Neuronal stem cell (in vitro differentiated cells): ENCODE data around the gene SORBS2.

Source experiments
- DNase-seq: peaks from one replicate; pipeline ENCODE4 v3.0.0-alpha.2; 2013; ENCODE audit warnings: low spot score
- H2AFZ ChIP-seq: one replicate; pipeline ENCODE4 v1.6.1; 2013; ENCODE audit warnings: mild to moderate bottlenecking, low read length, inconsistent platforms
- H2AK5ac ChIP-seq: 2 replicates; pipeline ENCODE4 v1.6.1; 2013; ENCODE audit warnings: low read depth, mild to moderate bottlenecking, inconsistent platforms, low read length, moderate library complexity, mixed read lengths
- H2BK120ac ChIP-seq: 2 replicates; pipeline ENCODE4 v1.6.1; 2013; ENCODE audit warnings: low read depth, mild to moderate bottlenecking, inconsistent platforms, low read length, moderate library complexity, mixed read lengths
- H2BK12ac ChIP-seq: one replicate; pipeline ENCODE4 v1.6.1; 2013; ENCODE audit warnings: low read length, inconsistent platforms
- H2BK15ac ChIP-seq: 2 replicates; pipeline ENCODE4 v1.6.1; 2013; ENCODE audit warnings: mild to moderate bottlenecking, low read length, inconsistent platforms, mixed read lengths
- H2BK5ac ChIP-seq: one replicate; pipeline ENCODE4 v1.6.1; 2013; ENCODE audit warnings: inconsistent platforms, mild to moderate bottlenecking, low read length, moderate library complexity
- H3K14ac ChIP-seq: one replicate; pipeline ENCODE4 v1.6.1; 2013; ENCODE audit warnings: low read length, inconsistent platforms
- H3K18ac ChIP-seq: 2 replicates; pipeline ENCODE4 v1.6.1; 2013; ENCODE audit warnings: low read length, inconsistent platforms
- H3K23ac ChIP-seq: 2 replicates; pipeline ENCODE4 v1.6.1; 2013; ENCODE audit warnings: low read depth, mild to moderate bottlenecking, mixed read lengths, low read length, inconsistent platforms; ENCODE audit not compliant: poor library complexity
- H3K27ac ChIP-seq: replicated peaks from 3 replicates; pipeline ENCODE4 v1.5.1; 2013; ENCODE audit warnings: low read length, inconsistent platforms
- H3K27me3 ChIP-seq, 3 experiments: 2 replicates each; pipeline ENCODE4 v1.6.1; 2013; ENCODE audit warnings: low read length in 3 of 3, mild to moderate bottlenecking in 2 of 3, inconsistent platforms in 1 of 3, low read depth in 1 of 3, mixed read lengths in 1 of 3, moderate library complexity in 1 of 3; ENCODE audit not compliant: control insufficient read depth in 3 of 3, insufficient read depth in 3 of 3
- H3K36me3 ChIP-seq, 2 donors: replicated peaks in 1 of 2; 2 replicates each; pipeline ENCODE4 v1.6.1; 2013; ENCODE audit warnings: low read length in 2 of 2; ENCODE audit not compliant: control insufficient read depth in 2 of 2, insufficient read depth in 2 of 2
- H3K4ac ChIP-seq: 2 replicates; pipeline ENCODE4 v1.6.1; 2013; ENCODE audit warnings: inconsistent platforms, mild to moderate bottlenecking, low read length, moderate library complexity
- H3K4me1 ChIP-seq, 2 donors: 1 replicate in 1 of 2; 2 replicates in 1 of 2; pipeline ENCODE4 v1.6.1; 2013; ENCODE audit warnings: low read length in 2 of 2, low read depth in 1 of 2; ENCODE audit not compliant: control insufficient read depth in 2 of 2, insufficient read depth in 1 of 2
- H3K4me2 ChIP-seq: one replicate; pipeline ENCODE4 v1.6.1; 2013; ENCODE audit warnings: mild to moderate bottlenecking, low read length, inconsistent platforms; ENCODE audit not compliant: insufficient read depth, poor library complexity, severe bottlenecking
- H3K4me3 ChIP-seq, 2 donors: 2 replicates each; pipeline ENCODE4 v1.5.1; 2013; ENCODE audit warnings: low read length in 2 of 2, mild to moderate bottlenecking in 2 of 2, inconsistent platforms in 1 of 2, moderate library complexity in 1 of 2
- H3K79me1 ChIP-seq: one replicate; pipeline ENCODE4 v1.6.1; 2013; ENCODE audit warnings: low read depth, mild to moderate bottlenecking, inconsistent platforms, low read length, moderate library complexity
- H3K9ac ChIP-seq: one replicate; pipeline ENCODE4 v1.6.1; 2013; ENCODE audit warnings: mild to moderate bottlenecking, low read depth, low read length, inconsistent platforms; ENCODE audit not compliant: poor library complexity
- H3K9me3 ChIP-seq, 2 donors: replicated peaks in 1 of 2; 2 replicates each; pipeline versions ENCODE3 to v1.6.1; 2013; ENCODE audit warnings: low read length in 2 of 2, mild to moderate bottlenecking in 2 of 2, inconsistent platforms in 1 of 2, low read depth in 1 of 2, mixed read lengths in 1 of 2, moderate library complexity in 1 of 2; ENCODE audit not compliant: control insufficient read depth in 2 of 2, insufficient read depth in 1 of 2
- H4K8ac ChIP-seq: one replicate; pipeline ENCODE4 v1.6.1; 2013; ENCODE audit warnings: low read depth, mild to moderate bottlenecking, inconsistent platforms, low read length, moderate library complexity
- H4K91ac ChIP-seq: one replicate; pipeline ENCODE4 v1.6.1; 2013; ENCODE audit warnings: low read length, low read depth, mild to moderate bottlenecking, inconsistent platforms; ENCODE audit not compliant: poor library complexity
- whole genome bisulfite sequencing, 2 donors: extraction: QIAGEN DNeasy Blood & Tissue Kit; methylation state at CpG; one replicate each; pipeline ENCODE4 v1.1.7; 2013; ENCODE audit warnings: missing lambda C conversion rate in 2 of 2, mixed read lengths in 1 of 2; ENCODE audit not compliant: insufficient read length in 2 of 2, insufficient replicate concordance in 1 of 2; ENCODE audit errors: extremely low coverage in 2 of 2; 5-methylcytosine and 5-hydroxymethylcytosine counted together

The SORBS2 gene

GRCh38 chr4:185834778-185835177 lies 22.8 kb upstream of the SORBS2 start:
- Histone ChIP-seq H2BK5ac (no peak overlapping the region), H3K14ac (no peak overlapping the region), H2BK15ac (no peak overlapping the region), H3K4me1 (peaks cover 20 to 40% of the 10 kb centered on the region in 2 donors), H3K4me2 (no peak overlapping the region), H3K9me3 (no peaks in the 10 kb centered on the region), H2AK5ac (no peak overlapping the region), H3K18ac (no peak overlapping the region), H4K91ac (no peak overlapping the region), H3K27ac (no peak overlapping the region), H4K8ac (no peak overlapping the region), H3K23ac (no peak overlapping the region), H2BK12ac (no peak overlapping the region), H3K4me3 (no peak overlapping the region), H3K4ac (no peak overlapping the region), H2BK120ac (no peak overlapping the region), H3K36me3 (no peaks in the 10 kb centered on the region), H2AFZ (no peak overlapping the region), H3K27me3 (no peaks in the 10 kb centered on the region), H3K79me1 (no peaks in the 10 kb centered on the region), H3K9ac (no peak overlapping the region)
- no peak for DNase-seq
- WGBS, 2 donors = no CpG with 5 or more reads among the region's 6 CpGs

GRCh38 chr4:185834088-185834487 lies 22.1 kb upstream of the SORBS2 start:
- Histone ChIP-seq H3K79me1 (no peaks in the 10 kb centered on the region), H4K91ac (no peak overlapping the region), H4K8ac (no peak overlapping the region), H3K9me3 (no peaks in the 10 kb centered on the region), H2BK15ac (no peak overlapping the region), H2AFZ (no peak overlapping the region), H3K36me3 (no peaks in the 10 kb centered on the region), H3K18ac (no peak overlapping the region), H2AK5ac (no peak overlapping the region), H3K4ac (no peak overlapping the region), H3K14ac (no peak overlapping the region), H3K27me3 (no peaks in the 10 kb centered on the region), H2BK120ac (no peak overlapping the region), H2BK5ac (no peak overlapping the region), H3K4me2 (no peak overlapping the region), H3K4me1 (peaks cover 18 to 33% of the 10 kb centered on the region in 2 donors), H2BK12ac (no peak overlapping the region), H3K4me3 (no peak overlapping the region), H3K9ac (no peak overlapping the region), H3K27ac (no peak overlapping the region), H3K23ac (no peak overlapping the region)
- DNase-seq = no peak
- WGBS, 2 donors = no CpG with 5 or more reads among the region's 4 CpGs

- Histone ChIP-seq H3K4ac (no peak overlapping the region), H3K27me3 (no peaks in the 10 kb centered on the region), H4K8ac (no peak overlapping the region), H3K18ac (no peak overlapping the region), H3K27ac (no peak overlapping the region), H2BK120ac (no peak overlapping the region), H3K23ac (no peak overlapping the region), H2AK5ac (no peak overlapping the region), H2BK15ac (no peak overlapping the region), H3K9me3 (no peaks in the 10 kb centered on the region), H3K79me1 (no peaks in the 10 kb centered on the region), H2BK5ac (no peak overlapping the region), H4K91ac (no peak overlapping the region), H3K9ac (no peak overlapping the region), H3K36me3 (no peaks in the 10 kb centered on the region), H3K4me2 (no peak overlapping the region), H2AFZ (no peak overlapping the region), H2BK12ac (no peak overlapping the region), H3K4me3 (no peak overlapping the region), H3K14ac (no peak overlapping the region), H3K4me1 (peaks cover 10 to 24% of the 10 kb centered on the region in 2 donors)
- no peak for DNase-seq
These were observed 21.1 kb upstream of the SORBS2 start for GRCh38 chr4:185833055-185833598.

- Histone ChIP-seq H2BK5ac (no peak overlapping the region), H2BK15ac (no peak overlapping the region), H2BK12ac (no peak overlapping the region), H3K18ac (no peak overlapping the region), H3K36me3 (no peaks in the 10 kb centered on the region), H3K9me3 (peaks cover 0 to 1% of the 10 kb centered on the region in 2 donors), H3K14ac (no peak overlapping the region), H3K4ac (no peak overlapping the region), H3K23ac (no peak overlapping the region), H2AFZ (no peak overlapping the region), H3K4me1 (peaks cover 6% of the 10 kb centered on the region in 2 donors), H3K27me3 (no peaks in the 10 kb centered on the region), H2BK120ac (no peak overlapping the region), H3K4me2 (no peak overlapping the region), H3K79me1 (no peaks in the 10 kb centered on the region), H3K27ac (no peak overlapping the region), H4K91ac (no peak overlapping the region), H3K4me3 (no peak overlapping the region), H4K8ac (no peak overlapping the region), H2AK5ac (no peak overlapping the region), H3K9ac (no peak overlapping the region)
- no peak for DNase-seq
- WGBS, 2 donors = no CpG with 5 or more reads among the region's 5 CpGs
These were observed 19.3 kb upstream of the SORBS2 start for GRCh38 chr4:185831125-185831815.
